Measurements from ENCODE around the gene SPAG9.

SPAG9 gene

DNA sequence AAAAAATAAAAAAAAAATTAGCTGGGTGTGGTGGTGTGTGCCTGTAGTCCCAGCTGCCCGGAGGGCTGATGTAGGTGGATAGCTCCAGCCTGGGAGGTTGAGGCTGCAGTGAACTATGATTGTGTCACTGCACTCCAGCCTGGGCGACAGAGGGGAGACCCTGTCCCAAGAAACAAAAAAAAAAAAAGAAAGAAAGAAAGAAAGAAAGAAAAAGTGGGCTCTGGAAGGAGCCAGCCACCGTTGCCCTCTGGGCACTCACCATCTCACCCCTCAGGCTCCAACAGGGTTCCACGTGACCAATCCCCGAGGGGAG, 167.2 kb downstream of the SPAG9 start:
- H3K4me2 ChIP-seq (ENCODE audit: insufficient read depth, low read length), result no peak overlapping the region
- H3K27me3 ChIP-seq (ENCODE audit: insufficient read depth, low read length, poor library complexity), result no peaks in the 10 kb centered on the region
- no peak for DNase-seq
- H3K36me3 ChIP-seq (ENCODE audit: insufficient read depth, low read length), result no peaks in the 10 kb centered on the region
- H3K4me1 ChIP-seq (ENCODE audit: insufficient read depth, low read length), result peaks cover 8% of the 10 kb centered on the region; the same call in 1 of the 2 replicates
- ATAC-seq (ENCODE audit: insufficient read depth, low read depth), result no peak
- no peak overlapping the region for H3K4me3 ChIP-seq (ENCODE audit: low read depth in 1 of 2, low read length in 2 of 2)
- TF ChIP-seq, protein P1, sequence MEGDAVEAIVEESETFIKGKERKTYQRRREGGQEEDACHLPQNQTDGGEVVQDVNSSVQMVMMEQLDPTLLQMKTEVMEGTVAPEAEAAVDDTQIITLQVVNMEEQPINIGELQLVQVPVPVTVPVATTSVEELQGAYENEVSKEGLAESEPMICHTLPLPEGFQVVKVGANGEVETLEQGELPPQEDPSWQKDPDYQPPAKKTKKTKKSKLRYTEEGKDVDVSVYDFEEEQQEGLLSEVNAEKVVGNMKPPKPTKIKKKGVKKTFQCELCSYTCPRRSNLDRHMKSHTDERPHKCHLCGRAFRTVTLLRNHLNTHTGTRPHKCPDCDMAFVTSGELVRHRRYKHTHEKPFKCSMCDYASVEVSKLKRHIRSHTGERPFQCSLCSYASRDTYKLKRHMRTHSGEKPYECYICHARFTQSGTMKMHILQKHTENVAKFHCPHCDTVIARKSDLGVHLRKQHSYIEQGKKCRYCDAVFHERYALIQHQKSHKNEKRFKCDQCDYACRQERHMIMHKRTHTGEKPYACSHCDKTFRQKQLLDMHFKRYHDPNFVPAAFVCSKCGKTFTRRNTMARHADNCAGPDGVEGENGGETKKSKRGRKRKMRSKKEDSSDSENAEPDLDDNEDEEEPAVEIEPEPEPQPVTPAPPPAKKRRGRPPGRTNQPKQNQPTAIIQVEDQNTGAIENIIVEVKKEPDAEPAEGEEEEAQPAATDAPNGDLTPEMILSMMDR (IDR thresholded peaks at IDR 0.05; ENCODE audit: borderline replicate concordance, extremely low read depth, low read length, poor library complexity, severe bottlenecking), result no peak
- TF ChIP-seq EZH2 (IDR thresholded peaks at IDR 0.05; ENCODE audit: borderline replicate concordance, low read depth, low read length, severe bottlenecking), result no peak
- H3K79me2 ChIP-seq (ENCODE audit: insufficient read depth, low read length), result no peaks in the 10 kb centered on the region
- no peak overlapping the region for H3K9ac ChIP-seq (ENCODE audit: low read depth, low read length)
- no peak overlapping the region for H2AFZ ChIP-seq (ENCODE audit: low read depth, low read length)
- no peak overlapping the region for H3K27ac ChIP-seq (ENCODE audit: low read length)
- no peaks in the 10 kb centered on the region for H3K9me3 ChIP-seq (ENCODE audit: insufficient read depth, low read length, severe bottlenecking)
- peaks cover 7% of the 10 kb centered on the region; the same call in 1 of the 2 replicates for H4K20me1 ChIP-seq (ENCODE audit: insufficient read depth, low read length)

DNA sequence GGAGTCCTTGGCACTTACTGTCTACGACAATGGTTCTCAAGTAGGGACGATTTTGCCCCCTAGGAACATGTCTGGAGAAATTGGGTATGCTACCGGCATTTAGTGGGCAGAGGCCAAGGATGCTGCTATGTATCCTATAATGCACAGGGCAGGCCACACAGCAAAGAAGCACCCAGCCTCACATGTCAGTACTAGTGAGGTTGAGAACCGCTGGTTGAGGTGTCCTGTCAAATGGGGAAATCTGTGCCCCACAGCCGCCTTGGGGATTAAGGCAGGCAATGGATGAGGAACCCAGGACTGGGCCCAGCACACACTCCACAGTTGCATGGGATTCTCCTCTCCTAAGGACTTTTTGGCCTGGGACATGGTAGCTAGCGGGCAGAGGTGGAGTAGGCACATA, 167.8 kb downstream of the SPAG9 start:
- peaks cover 8% of the 10 kb centered on the region; the same call in 1 of the 2 replicates for H3K4me1 ChIP-seq (ENCODE audit: insufficient read depth, low read length)

DNA sequence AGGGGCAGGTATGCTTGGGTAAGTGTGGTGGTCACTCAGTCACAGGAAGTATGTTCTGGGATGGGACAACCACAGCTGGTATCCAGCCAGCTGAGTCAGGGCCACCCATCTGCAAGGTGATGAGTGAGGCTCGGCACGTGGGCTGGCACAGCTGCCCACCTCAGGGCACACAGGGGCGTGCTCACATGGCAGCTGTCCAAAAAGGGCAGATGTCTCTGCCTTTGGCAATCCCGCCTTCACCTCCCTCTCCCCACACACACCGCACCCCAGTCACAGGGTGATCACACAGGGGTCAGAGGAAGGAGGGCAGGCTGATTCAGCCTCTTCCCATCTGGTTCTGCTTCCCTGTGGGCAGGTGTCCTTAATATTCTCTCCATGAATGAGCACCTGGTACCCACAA, 168.7 kb downstream of the SPAG9 start:
- Histone ChIP-seq H2AFZ (ENCODE audit: low read depth, low read length) (no peak overlapping the region), H3K4me2 (ENCODE audit: insufficient read depth, low read length) (no peak overlapping the region), H4K20me1 (ENCODE audit: insufficient read depth, low read length) (peaks cover 7% of the 10 kb centered on the region; the same call in 1 of the 2 replicates), H3K4me1 (ENCODE audit: insufficient read depth, low read length) (peaks cover 8% of the 10 kb centered on the region; the same call in 1 of the 2 replicates), H3K27ac (ENCODE audit: low read length) (no peak overlapping the region), H3K4me3 (ENCODE audit: low read depth in 1 of 2, low read length in 2 of 2) (no peak overlapping the region), H3K79me2 (ENCODE audit: insufficient read depth, low read length) (no peaks in the 10 kb centered on the region), H3K9ac (ENCODE audit: low read depth, low read length) (no peak overlapping the region), H3K27me3 (ENCODE audit: insufficient read depth, low read length, poor library complexity) (no peaks in the 10 kb centered on the region), H3K36me3 (ENCODE audit: insufficient read depth, low read length) (no peaks in the 10 kb centered on the region), H3K9me3 (ENCODE audit: insufficient read depth, low read length, severe bottlenecking) (no peaks in the 10 kb centered on the region)
- peak; percentile 32 for DNase-seq
- ATAC-seq (ENCODE audit: insufficient read depth, low read depth), result no peak
- TF ChIP-seq, protein P1 (IDR thresholded peaks at IDR 0.05; ENCODE audit: borderline replicate concordance, extremely low read depth, low read length, poor library complexity, severe bottlenecking), result no peak

More for the DNA sequence above, 167.8 kb downstream of the SPAG9 start:
- Histone ChIP-seq H3K79me2 (ENCODE audit: insufficient read depth, low read length) (no peaks in the 10 kb centered on the region), H2AFZ (ENCODE audit: low read depth, low read length) (no peak overlapping the region), H3K4me3 (ENCODE audit: low read depth in 1 of 2, low read length in 2 of 2) (no peak overlapping the region), H3K27ac (ENCODE audit: low read length) (no peak overlapping the region), H3K4me2 (ENCODE audit: insufficient read depth, low read length) (no peak overlapping the region), H3K36me3 (ENCODE audit: insufficient read depth, low read length) (no peaks in the 10 kb centered on the region), H3K9ac (ENCODE audit: low read depth, low read length) (no peak overlapping the region), H4K20me1 (ENCODE audit: insufficient read depth, low read length) (peaks cover 7% of the 10 kb centered on the region; the same call in 1 of the 2 replicates), H3K27me3 (ENCODE audit: insufficient read depth, low read length, poor library complexity) (no peaks in the 10 kb centered on the region), H3K9me3 (ENCODE audit: insufficient read depth, low read length, severe bottlenecking) (no peaks in the 10 kb centered on the region)
- no peak for TF ChIP-seq EZH2 (IDR thresholded peaks at IDR 0.05; ENCODE audit: borderline replicate concordance, low read depth, low read length, severe bottlenecking)
- TF ChIP-seq, protein P1 (IDR thresholded peaks at IDR 0.05; ENCODE audit: borderline replicate concordance, extremely low read depth, low read length, poor library complexity, severe bottlenecking), result no peak
- DNase-seq, result no peak
- no peak for ATAC-seq (ENCODE audit: insufficient read depth, low read depth)

All from DND-41 (cell line).